IMR-90 (cell line): ENCODE data around the gene TMEM74B.

Source experiments
- CEBPB ChIP-seq: IDR thresholded peaks from 2 replicates; pipeline ENCODE4 v1.6.1; 2012; ENCODE audit warnings: low read depth, low read length, improper control_type of control experiment
- CHD1 ChIP-seq: IDR thresholded peaks from 2 replicates; pipeline ENCODE4 v1.6.1; 2012; ENCODE audit warnings: low read depth, low read length, improper control_type of control experiment
- FOS ChIP-seq: fragments of 150-350 bp; IDR thresholded peaks from 2 replicates; pipeline ENCODE4 v1.6.1; 2016; ENCODE audit warnings: low read depth, low read length
- POLR2A ChIP-seq: IDR thresholded peaks from 2 replicates; pipeline ENCODE4 v1.6.1; 2012; ENCODE audit warnings: mild to moderate bottlenecking, low read depth, low read length
- RFX5 ChIP-seq: IDR thresholded peaks from 2 replicates; pipeline ENCODE4 v1.8.0; 2012; ENCODE audit warnings: low read depth, mild to moderate bottlenecking, low read length, moderate library complexity
- SMC3 ChIP-seq: fragments of 150-350 bp; IDR thresholded peaks from 2 replicates; pipeline ENCODE4 v1.6.1; 2016; ENCODE audit warnings: low read depth, mild to moderate bottlenecking, antibody characterized with exemption, low read length, moderate library complexity
- TF ChIP-seq, protein P1 (sequence below): conservative IDR thresholded peaks from 2 replicates; pipeline ENCODE4 v1.5.1; 2012; ENCODE audit warnings: mild to moderate bottlenecking, low read depth, low read length, improper control_type of control experiment

DNA sequence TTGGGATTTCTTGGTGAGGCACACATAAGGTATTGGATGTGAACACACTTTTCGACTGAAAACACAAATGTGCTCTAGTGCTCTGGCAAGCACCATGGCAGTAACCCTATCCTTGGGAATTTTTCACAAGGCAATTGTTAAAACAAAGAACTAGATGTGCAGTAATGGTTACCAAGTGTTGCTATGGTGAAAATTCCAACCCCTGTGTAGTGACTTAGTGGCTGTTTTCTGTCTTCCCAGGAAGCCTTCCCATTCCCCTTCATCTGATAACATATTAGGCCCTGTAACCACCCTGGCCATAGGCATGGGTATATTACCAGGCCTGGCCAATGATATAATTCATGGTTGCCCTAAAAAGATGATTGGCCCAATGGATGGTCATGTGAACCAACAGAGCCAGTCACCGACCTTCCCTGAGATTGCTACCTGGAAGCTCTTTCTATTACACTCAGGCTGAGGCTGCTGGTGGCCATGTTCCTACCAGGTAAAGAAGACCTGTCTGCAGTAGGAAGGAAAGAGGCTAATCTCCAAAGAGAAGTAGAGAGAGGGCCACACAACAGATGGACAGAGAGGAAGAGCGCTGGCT, 22.6 kb upstream of the TMEM74B start:
- no peak for TF ChIP-seq POLR2A
- TF ChIP-seq, protein P1, sequence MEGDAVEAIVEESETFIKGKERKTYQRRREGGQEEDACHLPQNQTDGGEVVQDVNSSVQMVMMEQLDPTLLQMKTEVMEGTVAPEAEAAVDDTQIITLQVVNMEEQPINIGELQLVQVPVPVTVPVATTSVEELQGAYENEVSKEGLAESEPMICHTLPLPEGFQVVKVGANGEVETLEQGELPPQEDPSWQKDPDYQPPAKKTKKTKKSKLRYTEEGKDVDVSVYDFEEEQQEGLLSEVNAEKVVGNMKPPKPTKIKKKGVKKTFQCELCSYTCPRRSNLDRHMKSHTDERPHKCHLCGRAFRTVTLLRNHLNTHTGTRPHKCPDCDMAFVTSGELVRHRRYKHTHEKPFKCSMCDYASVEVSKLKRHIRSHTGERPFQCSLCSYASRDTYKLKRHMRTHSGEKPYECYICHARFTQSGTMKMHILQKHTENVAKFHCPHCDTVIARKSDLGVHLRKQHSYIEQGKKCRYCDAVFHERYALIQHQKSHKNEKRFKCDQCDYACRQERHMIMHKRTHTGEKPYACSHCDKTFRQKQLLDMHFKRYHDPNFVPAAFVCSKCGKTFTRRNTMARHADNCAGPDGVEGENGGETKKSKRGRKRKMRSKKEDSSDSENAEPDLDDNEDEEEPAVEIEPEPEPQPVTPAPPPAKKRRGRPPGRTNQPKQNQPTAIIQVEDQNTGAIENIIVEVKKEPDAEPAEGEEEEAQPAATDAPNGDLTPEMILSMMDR: no peak
- TF ChIP-seq CEBPB: no peak
- TF ChIP-seq CHD1: no peak
- no peak for TF ChIP-seq RFX5
- TF ChIP-seq SMC3: no peak
- no peak for TF ChIP-seq FOS
